ENCODE measurements around the gene HEPACAM.
A peak's percentile ranks its signal among the peaks of the same experiment; 100 is the strongest.

Gene HEPACAM

GRCh38 chr11:124955035-124955434 is 19.2 kb upstream of the HEPACAM start:
- no peak overlapping the region for H3K27ac ChIP-seq (ENCODE audit: low read length)
- H3K4me1 ChIP-seq (ENCODE audit: control insufficient read depth in 1 of 2, insufficient read depth in 2 of 2, low read length in 2 of 2) = peaks cover 0 to 6% of the 10 kb centered on the region in 2 donors
- H3K36me3 ChIP-seq (ENCODE audit: control insufficient read depth in 1 of 2, insufficient read depth in 2 of 2, low read length in 2 of 2) = no peaks in the 10 kb centered on the region
- no peak overlapping the region for H3K4me3 ChIP-seq (ENCODE audit: low read depth in 1 of 2, low read length in 2 of 2)
- no peaks in the 10 kb centered on the region for H3K9me3 ChIP-seq (ENCODE audit: control insufficient read depth in 1 of 2, low read length in 2 of 2)
- no peaks in the 10 kb centered on the region for H3K27me3 ChIP-seq (ENCODE audit: low read depth, low read length)

- no peaks in the 10 kb centered on the region for H3K27me3 ChIP-seq (ENCODE audit: low read depth, low read length)
- H3K4me3 ChIP-seq (ENCODE audit: low read depth in 1 of 2, low read length in 2 of 2) = peak overlapping the region; percentile 73 to 82
- no peaks in the 10 kb centered on the region for H3K36me3 ChIP-seq (ENCODE audit: control insufficient read depth in 1 of 2, insufficient read depth in 2 of 2, low read length in 2 of 2)
- H3K9me3 ChIP-seq (ENCODE audit: control insufficient read depth in 1 of 2, low read length in 2 of 2) = no peaks in the 10 kb centered on the region
- peaks cover 0 to 6% of the 10 kb centered on the region in 2 donors for H3K4me1 ChIP-seq (ENCODE audit: control insufficient read depth in 1 of 2, insufficient read depth in 2 of 2, low read length in 2 of 2)
- H3K27ac ChIP-seq (ENCODE audit: low read length) = peak overlapping the region; percentile 43
Observed at GRCh38 chr11:124954590-124954955, 18.7 kb upstream of the HEPACAM start.

- H3K9me3 ChIP-seq (ENCODE audit: control insufficient read depth in 1 of 2, low read length in 2 of 2) = no peaks in the 10 kb centered on the region
- H3K4me1 ChIP-seq (ENCODE audit: control insufficient read depth in 1 of 2, insufficient read depth in 2 of 2, low read length in 2 of 2) = peaks cover 0 to 6% of the 10 kb centered on the region in 2 donors
- H3K36me3 ChIP-seq (ENCODE audit: control insufficient read depth in 1 of 2, insufficient read depth in 2 of 2, low read length in 2 of 2) = no peaks in the 10 kb centered on the region
- H3K27me3 ChIP-seq (ENCODE audit: low read depth, low read length) = no peaks in the 10 kb centered on the region
- peak within 1 kb of the TSS; percentile 76 for H3K27ac ChIP-seq (ENCODE audit: low read length)
- H3K4me3 ChIP-seq (ENCODE audit: low read depth in 1 of 2, low read length in 2 of 2) = peak within 1 kb of the TSS; percentile 73 to 82
Observed at GRCh38 chr11:124953753-124954589, 18.1 kb upstream of the HEPACAM start, which contains the start of gene CCDC15. Gene CCDC15 (plus strand): TSS chr11:124954202. CDS start chr11:124954733, 531 bp downstream.

GRCh38 chr11:124951341-124951740 is 15.5 kb upstream of the HEPACAM start:
- Histone ChIP-seq H3K36me3 (ENCODE audit: control insufficient read depth in 1 of 2, insufficient read depth in 2 of 2, low read length in 2 of 2) (no peaks in the 10 kb centered on the region), H3K9me3 (ENCODE audit: control insufficient read depth in 1 of 2, low read length in 2 of 2) (no peaks in the 10 kb centered on the region), H3K4me1 (ENCODE audit: control insufficient read depth in 1 of 2, insufficient read depth in 2 of 2, low read length in 2 of 2) (peaks cover 0 to 6% of the 10 kb centered on the region in 2 donors), H3K27ac (ENCODE audit: low read length) (no peak overlapping the region), H3K4me3 (ENCODE audit: low read depth in 1 of 2, low read length in 2 of 2) (no peak overlapping the region), H3K27me3 (ENCODE audit: low read depth, low read length) (no peaks in the 10 kb centered on the region)

GRCh38 chr11:124950601-124951330 is 14.9 kb upstream of the HEPACAM start:
- Histone ChIP-seq H3K36me3 (ENCODE audit: control insufficient read depth in 1 of 2, insufficient read depth in 2 of 2, low read length in 2 of 2) (no peaks in the 10 kb centered on the region), H3K4me1 (ENCODE audit: control insufficient read depth in 1 of 2, insufficient read depth in 2 of 2, low read length in 2 of 2) (peaks cover 0 to 6% of the 10 kb centered on the region in 2 donors), H3K27ac (ENCODE audit: low read length) (no peak overlapping the region), H3K4me3 (ENCODE audit: low read depth in 1 of 2, low read length in 2 of 2) (no peak overlapping the region), H3K9me3 (ENCODE audit: control insufficient read depth in 1 of 2, low read length in 2 of 2) (no peaks in the 10 kb centered on the region), H3K27me3 (ENCODE audit: low read depth, low read length) (no peaks in the 10 kb centered on the region)

GRCh38 chr11:124946735-124947141 is 10.9 kb upstream of the HEPACAM start:
- H3K27me3 ChIP-seq (ENCODE audit: low read depth, low read length) = no peaks in the 10 kb centered on the region
- no peak overlapping the region for H3K27ac ChIP-seq (ENCODE audit: low read length)
- H3K36me3 ChIP-seq (ENCODE audit: control insufficient read depth in 1 of 2, insufficient read depth in 2 of 2, low read length in 2 of 2) = no peaks in the 10 kb centered on the region

GRCh38 chr11:124945826-124946225 is 10.0 kb upstream of the HEPACAM start:
- Histone ChIP-seq H3K9me3 (ENCODE audit: control insufficient read depth in 1 of 2, low read length in 2 of 2) (no peaks in the 10 kb centered on the region), H3K27me3 (ENCODE audit: low read depth, low read length) (no peaks in the 10 kb centered on the region), H3K4me3 (ENCODE audit: low read depth in 1 of 2, low read length in 2 of 2) (no peak overlapping the region), H3K4me1 (ENCODE audit: control insufficient read depth in 1 of 2, insufficient read depth in 2 of 2, low read length in 2 of 2) (no peaks in the 10 kb centered on the region), H3K36me3 (ENCODE audit: control insufficient read depth in 1 of 2, insufficient read depth in 2 of 2, low read length in 2 of 2) (no peaks in the 10 kb centered on the region), H3K27ac (ENCODE audit: low read length) (no peak overlapping the region)

More at GRCh38 chr11:124946735-124947141, 10.9 kb upstream of the HEPACAM start:
- Histone ChIP-seq H3K9me3 (ENCODE audit: control insufficient read depth in 1 of 2, low read length in 2 of 2) (no peaks in the 10 kb centered on the region), H3K4me1 (ENCODE audit: control insufficient read depth in 1 of 2, insufficient read depth in 2 of 2, low read length in 2 of 2) (no peaks in the 10 kb centered on the region), H3K4me3 (ENCODE audit: low read depth in 1 of 2, low read length in 2 of 2) (no peak overlapping the region)

GRCh38 chr11:124944565-124944964 is 8.7 kb upstream of the HEPACAM start:
- Histone ChIP-seq H3K4me3 (ENCODE audit: low read depth in 1 of 2, low read length in 2 of 2) (no peak overlapping the region), H3K9me3 (ENCODE audit: control insufficient read depth in 1 of 2, low read length in 2 of 2) (no peaks in the 10 kb centered on the region), H3K4me1 (ENCODE audit: control insufficient read depth in 1 of 2, insufficient read depth in 2 of 2, low read length in 2 of 2) (no peaks in the 10 kb centered on the region), H3K27ac (ENCODE audit: low read length) (no peak overlapping the region), H3K36me3 (ENCODE audit: control insufficient read depth in 1 of 2, insufficient read depth in 2 of 2, low read length in 2 of 2) (no peaks in the 10 kb centered on the region), H3K27me3 (ENCODE audit: low read depth, low read length) (no peaks in the 10 kb centered on the region)

GRCh38 chr11:124943741-124944140 is 7.9 kb upstream of the HEPACAM start:
- no peaks in the 10 kb centered on the region for H3K4me1 ChIP-seq (ENCODE audit: control insufficient read depth in 1 of 2, insufficient read depth in 2 of 2, low read length in 2 of 2)
- no peaks in the 10 kb centered on the region for H3K36me3 ChIP-seq (ENCODE audit: control insufficient read depth in 1 of 2, insufficient read depth in 2 of 2, low read length in 2 of 2)
- H3K27ac ChIP-seq (ENCODE audit: low read length) = no peak overlapping the region
- H3K4me3 ChIP-seq (ENCODE audit: low read depth in 1 of 2, low read length in 2 of 2) = no peak overlapping the region
- H3K9me3 ChIP-seq (ENCODE audit: control insufficient read depth in 1 of 2, low read length in 2 of 2) = no peaks in the 10 kb centered on the region
- no peaks in the 10 kb centered on the region for H3K27me3 ChIP-seq (ENCODE audit: low read depth, low read length)

- Histone ChIP-seq H3K4me1 (ENCODE audit: control insufficient read depth in 1 of 2, insufficient read depth in 2 of 2, low read length in 2 of 2) (no peaks in the 10 kb centered on the region), H3K9me3 (ENCODE audit: control insufficient read depth in 1 of 2, low read length in 2 of 2) (no peaks in the 10 kb centered on the region), H3K27me3 (ENCODE audit: low read depth, low read length) (no peaks in the 10 kb centered on the region), H3K4me3 (ENCODE audit: low read depth in 1 of 2, low read length in 2 of 2) (no peak overlapping the region), H3K27ac (ENCODE audit: low read length) (no peak overlapping the region), H3K36me3 (ENCODE audit: control insufficient read depth in 1 of 2, insufficient read depth in 2 of 2, low read length in 2 of 2) (no peaks in the 10 kb centered on the region)
Observed at GRCh38 chr11:124943254-124943616, 7.4 kb upstream of the HEPACAM start.

- no peaks in the 10 kb centered on the region for H3K4me1 ChIP-seq (ENCODE audit: control insufficient read depth in 1 of 2, insufficient read depth in 2 of 2, low read length in 2 of 2)
Observed at GRCh38 chr11:124942466-124943253, 6.8 kb upstream of the HEPACAM start.

More at GRCh38 chr11:124942466-124943253, 6.8 kb upstream of the HEPACAM start:
- Histone ChIP-seq H3K36me3 (ENCODE audit: control insufficient read depth in 1 of 2, insufficient read depth in 2 of 2, low read length in 2 of 2) (no peaks in the 10 kb centered on the region), H3K27ac (ENCODE audit: low read length) (no peak overlapping the region), H3K4me3 (ENCODE audit: low read depth in 1 of 2, low read length in 2 of 2) (no peak overlapping the region), H3K9me3 (ENCODE audit: control insufficient read depth in 1 of 2, low read length in 2 of 2) (no peaks in the 10 kb centered on the region), H3K27me3 (ENCODE audit: low read depth, low read length) (no peaks in the 10 kb centered on the region)

All from muscle layer of duodenum (tissue), 2 donors.